Measurements from ENCODE around the gene VIPR2.

VIPR2 gene

DNA sequence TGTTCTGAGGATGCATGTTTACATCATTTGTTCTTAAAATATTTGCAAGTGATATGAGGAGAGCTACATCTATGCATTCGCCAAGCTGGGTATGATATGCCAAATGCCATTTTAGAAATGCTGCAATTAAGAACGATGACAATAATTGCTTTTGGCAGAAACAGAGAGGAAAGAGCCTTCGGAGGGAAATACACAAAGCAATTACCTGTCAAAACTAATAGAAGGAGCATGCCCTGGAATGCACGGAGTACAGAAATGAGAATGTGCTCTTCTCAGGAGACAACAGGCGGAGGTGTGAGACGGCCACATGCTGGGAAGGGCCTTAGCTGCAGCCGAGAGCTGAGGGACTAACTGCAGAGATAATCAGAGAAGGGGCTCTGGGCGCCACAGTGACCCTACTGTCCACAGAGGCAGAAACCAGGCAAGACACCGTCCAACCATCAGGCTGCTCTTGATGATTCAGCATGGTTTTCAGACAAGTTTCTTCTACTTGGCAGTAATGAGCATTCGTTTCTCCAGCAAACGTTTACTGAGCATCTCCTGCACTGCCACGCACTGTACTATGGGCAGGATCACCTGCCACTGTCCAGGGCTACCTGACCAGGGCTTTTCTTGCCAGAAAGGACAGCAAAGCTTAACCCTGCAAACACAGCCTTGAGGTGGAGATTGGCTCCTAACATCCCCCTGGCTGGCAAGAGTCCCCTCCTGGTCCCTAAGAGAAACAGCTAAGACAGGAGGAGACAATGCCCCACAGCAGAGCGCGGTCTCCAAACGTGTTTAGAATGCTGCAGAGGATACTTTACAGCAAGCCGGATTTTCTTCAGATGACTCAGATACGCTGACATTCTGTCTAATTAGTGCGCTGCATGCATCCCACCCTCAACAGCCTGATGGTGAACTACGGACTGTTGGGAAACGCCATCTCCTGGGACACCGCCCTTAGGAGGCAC is 18.1 kb downstream of the VIPR2 start:
- TF ChIP-seq GLIS3 (CRISPR knock-in tag; IDR thresholded peaks at IDR 0.05) = no peak
- TF ChIP-seq, protein P1, sequence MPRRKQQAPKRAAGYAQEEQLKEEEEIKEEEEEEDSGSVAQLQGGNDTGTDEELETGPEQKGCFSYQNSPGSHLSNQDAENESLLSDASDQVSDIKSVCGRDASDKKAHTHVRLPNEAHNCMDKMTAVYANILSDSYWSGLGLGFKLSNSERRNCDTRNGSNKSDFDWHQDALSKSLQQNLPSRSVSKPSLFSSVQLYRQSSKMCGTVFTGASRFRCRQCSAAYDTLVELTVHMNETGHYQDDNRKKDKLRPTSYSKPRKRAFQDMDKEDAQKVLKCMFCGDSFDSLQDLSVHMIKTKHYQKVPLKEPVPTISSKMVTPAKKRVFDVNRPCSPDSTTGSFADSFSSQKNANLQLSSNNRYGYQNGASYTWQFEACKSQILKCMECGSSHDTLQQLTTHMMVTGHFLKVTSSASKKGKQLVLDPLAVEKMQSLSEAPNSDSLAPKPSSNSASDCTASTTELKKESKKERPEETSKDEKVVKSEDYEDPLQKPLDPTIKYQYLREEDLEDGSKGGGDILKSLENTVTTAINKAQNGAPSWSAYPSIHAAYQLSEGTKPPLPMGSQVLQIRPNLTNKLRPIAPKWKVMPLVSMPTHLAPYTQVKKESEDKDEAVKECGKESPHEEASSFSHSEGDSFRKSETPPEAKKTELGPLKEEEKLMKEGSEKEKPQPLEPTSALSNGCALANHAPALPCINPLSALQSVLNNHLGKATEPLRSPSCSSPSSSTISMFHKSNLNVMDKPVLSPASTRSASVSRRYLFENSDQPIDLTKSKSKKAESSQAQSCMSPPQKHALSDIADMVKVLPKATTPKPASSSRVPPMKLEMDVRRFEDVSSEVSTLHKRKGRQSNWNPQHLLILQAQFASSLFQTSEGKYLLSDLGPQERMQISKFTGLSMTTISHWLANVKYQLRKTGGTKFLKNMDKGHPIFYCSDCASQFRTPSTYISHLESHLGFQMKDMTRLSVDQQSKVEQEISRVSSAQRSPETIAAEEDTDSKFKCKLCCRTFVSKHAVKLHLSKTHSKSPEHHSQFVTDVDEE (CRISPR knock-in tag; IDR thresholded peaks at IDR 0.05) = no peak
- no peak for TF ChIP-seq CSDC2 (CRISPR knock-in tag; IDR thresholded peaks at IDR 0.05)
- no peak for TF ChIP-seq ARNTL (CRISPR knock-in tag; IDR thresholded peaks at IDR 0.05; ENCODE audit: borderline replicate concordance, low read depth)
- TF ChIP-seq, protein P2, sequence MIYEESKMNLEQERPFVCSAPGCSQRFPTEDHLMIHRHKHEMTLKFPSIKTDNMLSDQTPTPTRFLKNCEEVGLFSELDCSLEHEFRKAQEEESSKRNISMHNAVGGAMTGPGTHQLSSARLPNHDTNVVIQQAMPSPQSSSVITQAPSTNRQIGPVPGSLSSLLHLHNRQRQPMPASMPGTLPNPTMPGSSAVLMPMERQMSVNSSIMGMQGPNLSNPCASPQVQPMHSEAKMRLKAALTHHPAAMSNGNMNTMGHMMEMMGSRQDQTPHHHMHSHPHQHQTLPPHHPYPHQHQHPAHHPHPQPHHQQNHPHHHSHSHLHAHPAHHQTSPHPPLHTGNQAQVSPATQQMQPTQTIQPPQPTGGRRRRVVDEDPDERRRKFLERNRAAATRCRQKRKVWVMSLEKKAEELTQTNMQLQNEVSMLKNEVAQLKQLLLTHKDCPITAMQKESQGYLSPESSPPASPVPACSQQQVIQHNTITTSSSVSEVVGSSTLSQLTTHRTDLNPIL (CRISPR knock-in tag; IDR thresholded peaks at IDR 0.05; ENCODE audit: low read depth) = no peak
- no peak for TF ChIP-seq PPARA (CRISPR knock-in tag; IDR thresholded peaks at IDR 0.05; ENCODE audit: borderline replicate concordance)
- TF ChIP-seq, protein P3, sequence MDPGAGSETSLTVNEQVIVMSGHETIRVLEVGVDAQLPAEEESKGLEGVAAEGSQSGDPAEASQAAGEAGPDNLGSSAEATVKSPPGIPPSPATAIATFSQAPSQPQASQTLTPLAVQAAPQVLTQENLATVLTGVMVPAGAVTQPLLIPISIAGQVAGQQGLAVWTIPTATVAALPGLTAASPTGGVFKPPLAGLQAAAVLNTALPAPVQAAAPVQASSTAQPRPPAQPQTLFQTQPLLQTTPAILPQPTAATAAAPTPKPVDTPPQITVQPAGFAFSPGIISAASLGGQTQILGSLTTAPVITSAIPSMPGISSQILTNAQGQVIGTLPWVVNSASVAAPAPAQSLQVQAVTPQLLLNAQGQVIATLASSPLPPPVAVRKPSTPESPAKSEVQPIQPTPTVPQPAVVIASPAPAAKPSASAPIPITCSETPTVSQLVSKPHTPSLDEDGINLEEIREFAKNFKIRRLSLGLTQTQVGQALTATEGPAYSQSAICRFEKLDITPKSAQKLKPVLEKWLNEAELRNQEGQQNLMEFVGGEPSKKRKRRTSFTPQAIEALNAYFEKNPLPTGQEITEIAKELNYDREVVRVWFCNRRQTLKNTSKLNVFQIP (CRISPR knock-in tag; IDR thresholded peaks at IDR 0.05; ENCODE audit: borderline replicate concordance, low read depth) = no peak
- TF ChIP-seq RARB (CRISPR knock-in tag; IDR thresholded peaks at IDR 0.05) = no peak
- TF ChIP-seq OSR1 (CRISPR knock-in tag; IDR thresholded peaks at IDR 0.05) = no peak
- TF ChIP-seq TCF4 (CRISPR knock-in tag; IDR thresholded peaks at IDR 0.05; ENCODE audit: borderline replicate concordance) = no peak
- TF ChIP-seq ZFP3 (CRISPR knock-in tag; IDR thresholded peaks at IDR 0.05) = no peak
- TF ChIP-seq ZFP30 (CRISPR knock-in tag; IDR thresholded peaks at IDR 0.05) = no peak
- no peak for ATAC-seq

DNA sequence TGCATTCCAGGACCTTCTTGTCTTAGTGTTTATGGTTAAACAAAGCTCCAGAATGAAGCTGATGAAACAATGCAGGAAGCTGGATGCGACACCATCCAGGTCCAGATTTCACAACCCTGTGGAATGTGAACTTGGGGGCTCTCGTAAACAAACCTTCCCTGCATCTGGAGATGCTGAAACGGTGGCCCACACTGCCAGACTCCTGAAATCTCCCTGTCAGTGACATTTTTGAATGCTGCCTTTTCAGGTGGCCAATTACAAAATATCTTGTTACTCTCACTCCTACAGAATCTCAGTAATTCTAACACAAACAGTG is 18.8 kb downstream of the VIPR2 start:
- no peak for ATAC-seq
- TF ChIP-seq RARB (CRISPR knock-in tag; IDR thresholded peaks at IDR 0.05) (no peak), SNAI2 (CRISPR knock-in tag; IDR thresholded peaks at IDR 0.05) (no peak), ZNF8 (CRISPR knock-in tag; IDR thresholded peaks at IDR 0.05) (no peak), ZFP30 (CRISPR knock-in tag; IDR thresholded peaks at IDR 0.05) (no peak), ZC3H10 (CRISPR knock-in tag; IDR thresholded peaks at IDR 0.05) (no peak), BACH2 (CRISPR knock-in tag; IDR thresholded peaks at IDR 0.05; ENCODE audit: borderline replicate concordance) (no peak), OSR1 (CRISPR knock-in tag; IDR thresholded peaks at IDR 0.05) (no peak), ESRRG (CRISPR knock-in tag; IDR thresholded peaks at IDR 0.05) (no peak)
- TF ChIP-seq, protein P2 (CRISPR knock-in tag; IDR thresholded peaks at IDR 0.05; ENCODE audit: low read depth) = no peak
- TF ChIP-seq, protein P1 (CRISPR knock-in tag; IDR thresholded peaks at IDR 0.05) = no peak
- TF ChIP-seq, protein P4, sequence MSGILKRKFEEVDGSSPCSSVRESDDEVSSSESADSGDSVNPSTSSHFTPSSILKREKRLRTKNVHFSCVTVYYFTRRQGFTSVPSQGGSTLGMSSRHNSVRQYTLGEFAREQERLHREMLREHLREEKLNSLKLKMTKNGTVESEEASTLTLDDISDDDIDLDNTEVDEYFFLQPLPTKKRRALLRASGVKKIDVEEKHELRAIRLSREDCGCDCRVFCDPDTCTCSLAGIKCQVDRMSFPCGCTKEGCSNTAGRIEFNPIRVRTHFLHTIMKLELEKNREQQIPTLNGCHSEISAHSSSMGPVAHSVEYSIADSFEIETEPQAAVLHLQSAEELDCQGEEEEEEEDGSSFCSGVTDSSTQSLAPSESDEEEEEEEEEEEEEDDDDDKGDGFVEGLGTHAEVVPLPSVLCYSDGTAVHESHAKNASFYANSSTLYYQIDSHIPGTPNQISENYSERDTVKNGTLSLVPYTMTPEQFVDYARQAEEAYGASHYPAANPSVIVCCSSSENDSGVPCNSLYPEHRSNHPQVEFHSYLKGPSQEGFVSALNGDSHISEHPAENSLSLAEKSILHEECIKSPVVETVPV (CRISPR knock-in tag; IDR thresholded peaks at IDR 0.05) = no peak
